Esophagus muscularis mucosa (tissue), 4 donors: ENCODE measurements around the gene DCLRE1B. TPM values are rescaled to one million over a fixed set of nuclear protein-coding genes. Genes with fewer than 3 reads are reported as not detected.
"Not testable (repeated sequence)": the region's sequence is repeated elsewhere in the genome, so short reads cannot be mapped to it uniquely, and the experiment has no call there.

Experiments used
- DNase-seq: peaks from one replicate; pipeline ENCODE4 v3.0.0-alpha.2; 2017; ENCODE audit errors: extremely low spot score
- H3K27ac ChIP-seq, 4 donors: fragments of 200-600 bp; sonication (generic); replicated peaks in 1 of 4; 1 replicate in 3 of 4; 2 replicates in 1 of 4; pipeline ENCODE4 v1.5.1; 2016 to 2019; ENCODE audit warnings: mild to moderate bottlenecking in 1 of 4
- H3K27me3 ChIP-seq, 4 donors: fragments of 200-600 bp; sonication (generic); one replicate each; pipeline versions ENCODE4 v1.5.1 to v1.6.0; 2016 to 2019
- H3K36me3 ChIP-seq, 4 donors: fragments of 200-600 bp; sonication (generic); one replicate each; pipeline ENCODE4 v1.5.1; 2016 to 2019
- H3K4me1 ChIP-seq, 4 donors: fragments of 200-600 bp; sonication (generic); one replicate each; pipeline ENCODE4 v1.5.1; 2016 to 2019
- H3K4me3 ChIP-seq, 4 donors: fragments of 200-600 bp; sonication (generic); 1 replicate in 2 of 4; 2 replicates in 2 of 4; pipeline ENCODE4 v1.5.1; 2016 to 2019; ENCODE audit warnings: mild to moderate bottlenecking in 4 of 4, moderate library complexity in 1 of 4
- H3K9me3 ChIP-seq, 4 donors: fragments of 200-600 bp; sonication (generic); 1 replicate in 3 of 4; 2 replicates in 1 of 4; pipeline ENCODE4 v1.5.1; 2016 to 2019
- EP300 ChIP-seq: sonication (generic); formaldehyde crosslinking; IDR thresholded peaks from one replicate; pipeline ENCODE4 v1.6.1; 2017; ENCODE audit warnings: antibody characterized with exemption
- POLR2A ChIP-seq: fragments of 450-650 bp; IDR thresholded peaks from one replicate; pipeline ENCODE4 v1.6.1; 2017; ENCODE audit warnings: antibody characterized with exemption, moderate library complexity, mild to moderate bottlenecking, low read depth
- POLR2AphosphoS5 ChIP-seq, 2 donors: sonication (generic); formaldehyde crosslinking; IDR thresholded peaks; one replicate each; pipeline ENCODE4 v1.6.1; 2017; ENCODE audit warnings: antibody characterized with exemption in 2 of 2
- WGBS: methylation state at CpG from one replicate; pipeline ENCODE4 v1.1.5; 2018; 5-methylcytosine and 5-hydroxymethylcytosine counted together
- intact Hi-C: fragments of 100-400 bp; cut with DNase I; formaldehyde crosslinking; loops from one replicate; pipeline ENCODE4 v1.15.1; 2023
- total RNA-seq, 4 donors: library from RNA; depleted of rRNA; stranded (reverse); fragments of >200 nt; gene quantifications; one replicate each; pipeline versions ENCODE4 v1.1.0 to v1.2.1, GENCODE V29; 2016
- TF ChIP-seq, protein P1 (sequence below), 3 experiments: fragments of 200-600 bp in 2 of 3; fragments of 450-650 bp in 1 of 3; sonication (generic) in 2 of 3; IDR thresholded peaks; one replicate each; pipeline ENCODE4 v1.5.1; 2017 to 2019; ENCODE audit warnings: antibody characterized with exemption in 3 of 3, mild to moderate bottlenecking in 2 of 3, moderate library complexity in 1 of 3

Gene DCLRE1B
- total RNA-seq, 4 donors from 2014 or later, result 4.2 to 8.8 (median 5.5) TPM

DNA sequence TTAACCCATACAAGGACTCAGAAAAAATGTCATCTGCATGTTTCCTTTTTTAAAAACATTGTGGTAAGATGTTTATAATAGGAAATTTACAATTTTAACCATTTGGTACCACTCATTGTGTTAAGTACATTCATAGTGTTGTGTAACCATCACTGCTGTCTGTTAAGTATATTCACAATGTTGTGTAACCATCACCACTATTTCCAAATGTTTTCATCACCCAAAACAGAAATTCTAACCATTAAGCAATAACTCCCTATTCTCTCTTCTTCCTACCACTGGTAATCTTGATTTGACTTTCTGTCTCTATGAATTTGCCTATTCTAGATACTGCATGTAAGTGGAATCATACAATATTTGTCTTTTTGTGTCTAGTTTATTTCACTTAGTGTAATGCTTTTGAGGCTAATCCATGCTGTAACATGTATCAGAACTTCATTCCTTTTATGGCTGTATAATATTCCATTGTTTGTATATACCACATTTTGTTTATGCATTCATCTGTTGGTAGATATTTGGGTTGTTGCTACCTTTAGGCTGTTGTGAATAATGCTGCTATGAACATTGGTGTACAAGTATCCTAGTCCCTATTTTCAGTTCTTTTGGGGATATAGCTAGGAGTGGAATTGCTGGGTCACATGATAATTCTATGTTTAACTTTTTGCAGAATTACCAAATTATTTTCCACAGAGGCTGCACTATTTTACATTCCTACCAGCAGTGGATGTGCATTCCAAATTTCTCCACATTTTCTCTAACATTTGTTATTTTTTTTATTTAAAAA is 38.1 kb downstream of the DCLRE1B start:
- Histone ChIP-seq H3K4me3 (no peak overlapping the region), H3K36me3 (peaks cover 9 to 29% (median 24%) of the 10 kb centered on the region in 4 donors), H3K9me3 (no peaks in the 10 kb centered on the region), H3K4me1 (peaks cover 25 to 64% (median 60%) of the 10 kb centered on the region in 4 donors), H3K27ac (no peak overlapping the region), H3K27me3 (no peaks in the 10 kb centered on the region)
- TF ChIP-seq POLR2AphosphoS5 (IDR thresholded peaks at IDR 0.05), result no peak
- TF ChIP-seq POLR2A, result no peak
- no peak for TF ChIP-seq EP300
- DNase-seq, result no peak
- intact Hi-C loops, result loop anchor here (10.0 kb wide), 1 partner anchor 108 kb away; no protein-coding TSS in a partner anchor

DNA sequence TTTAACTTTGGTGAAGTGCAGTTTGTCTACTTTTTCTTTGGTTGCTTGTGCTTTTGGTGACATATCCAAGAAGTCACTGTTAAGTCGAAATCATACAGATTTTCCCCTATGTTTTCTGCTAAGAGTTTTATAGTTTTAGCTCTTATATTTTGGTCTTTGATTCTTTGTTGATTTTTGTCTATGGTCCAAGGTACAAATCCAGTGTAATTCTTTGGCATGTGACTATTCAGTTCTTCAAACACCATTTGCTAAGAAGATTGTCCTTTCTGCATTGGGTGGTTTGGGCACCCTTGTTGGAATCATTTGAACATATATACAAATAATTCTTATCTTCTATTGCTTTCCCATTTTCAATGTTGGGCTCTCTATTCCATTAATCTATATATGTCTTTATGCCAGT is 40.2 kb downstream of the DCLRE1B start:
- intact Hi-C loops, result loop anchor here (5.0 to 10.0 kb wide), 2 partner anchors 43 to 111 kb away; partner anchors contain the start of gene AP4B1

DNA sequence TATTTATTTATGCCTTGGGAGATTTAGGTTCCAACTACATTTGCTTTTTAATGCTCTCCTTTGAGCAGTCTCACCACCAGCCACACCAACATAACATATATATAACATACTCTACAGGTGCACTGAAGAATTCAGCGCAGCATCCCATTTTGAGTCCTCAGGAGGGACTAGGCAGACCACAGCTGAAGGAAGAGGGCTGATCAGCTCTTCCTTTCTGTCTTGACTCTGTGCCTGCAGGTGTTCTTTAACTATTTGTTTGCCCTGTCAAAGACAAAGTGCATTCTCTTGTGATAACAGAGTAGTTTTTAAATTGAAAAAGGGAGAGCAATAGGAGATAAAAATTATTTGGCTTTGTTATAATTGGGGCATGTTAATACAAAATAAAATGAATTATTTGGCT is 41.0 kb downstream of the DCLRE1B start:
- Histone ChIP-seq H3K27me3 (no peaks in the 10 kb centered on the region), H3K4me3 (no peak overlapping the region), H3K9me3 (no peaks in the 10 kb centered on the region), H3K4me1 (peaks cover 25 to 68% (median 57%) of the 10 kb centered on the region in 4 donors), H3K27ac (no peak overlapping the region), H3K36me3 (peaks cover 3 to 20% (median 16%) of the 10 kb centered on the region in 4 donors)
- intact Hi-C loops, result loop anchor here (5.0 to 10.0 kb wide), 2 partner anchors 44 to 111 kb away; partner anchors contain the start of gene AP4B1
- WGBS, result 81% methylated on average over 1 of the region's 1 CpG
- no peak for TF ChIP-seq POLR2A
- TF ChIP-seq EP300, result no peak
- TF ChIP-seq, protein P1, sequence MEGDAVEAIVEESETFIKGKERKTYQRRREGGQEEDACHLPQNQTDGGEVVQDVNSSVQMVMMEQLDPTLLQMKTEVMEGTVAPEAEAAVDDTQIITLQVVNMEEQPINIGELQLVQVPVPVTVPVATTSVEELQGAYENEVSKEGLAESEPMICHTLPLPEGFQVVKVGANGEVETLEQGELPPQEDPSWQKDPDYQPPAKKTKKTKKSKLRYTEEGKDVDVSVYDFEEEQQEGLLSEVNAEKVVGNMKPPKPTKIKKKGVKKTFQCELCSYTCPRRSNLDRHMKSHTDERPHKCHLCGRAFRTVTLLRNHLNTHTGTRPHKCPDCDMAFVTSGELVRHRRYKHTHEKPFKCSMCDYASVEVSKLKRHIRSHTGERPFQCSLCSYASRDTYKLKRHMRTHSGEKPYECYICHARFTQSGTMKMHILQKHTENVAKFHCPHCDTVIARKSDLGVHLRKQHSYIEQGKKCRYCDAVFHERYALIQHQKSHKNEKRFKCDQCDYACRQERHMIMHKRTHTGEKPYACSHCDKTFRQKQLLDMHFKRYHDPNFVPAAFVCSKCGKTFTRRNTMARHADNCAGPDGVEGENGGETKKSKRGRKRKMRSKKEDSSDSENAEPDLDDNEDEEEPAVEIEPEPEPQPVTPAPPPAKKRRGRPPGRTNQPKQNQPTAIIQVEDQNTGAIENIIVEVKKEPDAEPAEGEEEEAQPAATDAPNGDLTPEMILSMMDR (IDR thresholded peaks at IDR 0.05), result no peak
- no peak for TF ChIP-seq POLR2AphosphoS5 (IDR thresholded peaks at IDR 0.05)
- DNase-seq, result no peak

More for the DNA sequence above, 40.2 kb downstream of the DCLRE1B start:
- Histone ChIP-seq H3K9me3 (no peaks in the 10 kb centered on the region), H3K36me3 (peaks cover 9 to 28% (median 23%) of the 10 kb centered on the region in 4 donors), H3K27me3 (no peaks in the 10 kb centered on the region), H3K4me1 (peaks cover 25 to 66% (median 60%) of the 10 kb centered on the region in 4 donors), H3K4me3 (no peak overlapping the region), H3K27ac (no peak overlapping the region)
- no peak for DNase-seq
- 100% methylated on average over 1 of the region's 1 CpG for WGBS
- TF ChIP-seq EP300, result no peak

DNA sequence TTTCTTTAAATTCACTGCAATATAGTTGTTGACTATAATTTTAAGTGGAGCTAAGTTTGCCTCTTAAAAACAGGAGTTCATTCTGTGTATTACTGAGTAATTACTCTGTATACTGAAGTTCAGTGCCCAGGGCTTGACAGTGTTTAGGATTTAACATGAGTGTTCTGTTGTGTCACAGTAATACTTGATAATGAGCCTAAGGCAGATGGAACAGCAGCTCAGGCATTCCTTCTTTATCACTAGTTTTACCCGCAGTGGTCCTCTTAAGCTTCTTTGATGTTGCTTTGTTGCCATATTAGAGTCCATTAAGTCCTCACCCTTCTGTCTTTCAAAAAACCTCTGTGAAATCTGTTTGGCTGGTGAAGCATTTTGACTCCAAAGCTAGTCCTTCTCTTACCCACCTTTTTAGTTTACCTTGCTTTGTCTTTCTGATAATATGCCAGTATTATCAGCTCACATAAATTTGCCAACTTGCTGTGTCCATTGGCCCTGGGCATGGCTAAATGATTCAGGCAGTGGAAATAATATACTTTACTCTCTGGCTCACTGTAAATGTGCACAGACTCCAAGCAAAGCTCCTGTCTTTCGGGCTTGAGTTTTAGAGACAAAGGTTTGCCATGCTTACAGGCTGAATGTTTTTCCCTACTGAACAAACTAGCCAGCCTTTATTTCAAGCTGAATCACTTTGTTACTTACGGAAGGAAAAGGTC is 41.7 kb downstream of the DCLRE1B start:
- WGBS, result 24% methylated on average over 3 of the region's 3 CpGs
- intact Hi-C loops, result loop anchor here (5.0 to 10.0 kb wide), 2 partner anchors 45 to 112 kb away; partner anchors contain the start of gene AP4B1
- Histone ChIP-seq H3K27ac (peak overlapping the region; percentile 35 to 59 (median 58)), H3K27me3 (no peaks in the 10 kb centered on the region), H3K4me3 (peak overlapping the region in 1 of 4 donors; percentile 2), H3K36me3 (peaks cover 0 to 13% (median 9%) of the 10 kb centered on the region in 4 donors), H3K4me1 (peaks cover 27 to 72% (median 63%) of the 10 kb centered on the region in 4 donors), H3K9me3 (no peaks in the 10 kb centered on the region)
- no peak for DNase-seq
- TF ChIP-seq, protein P1 (IDR thresholded peaks at IDR 0.05), result no peak
- TF ChIP-seq POLR2AphosphoS5 (IDR thresholded peaks at IDR 0.05) (no peak), EP300 (no peak), POLR2A (no peak)

DNA sequence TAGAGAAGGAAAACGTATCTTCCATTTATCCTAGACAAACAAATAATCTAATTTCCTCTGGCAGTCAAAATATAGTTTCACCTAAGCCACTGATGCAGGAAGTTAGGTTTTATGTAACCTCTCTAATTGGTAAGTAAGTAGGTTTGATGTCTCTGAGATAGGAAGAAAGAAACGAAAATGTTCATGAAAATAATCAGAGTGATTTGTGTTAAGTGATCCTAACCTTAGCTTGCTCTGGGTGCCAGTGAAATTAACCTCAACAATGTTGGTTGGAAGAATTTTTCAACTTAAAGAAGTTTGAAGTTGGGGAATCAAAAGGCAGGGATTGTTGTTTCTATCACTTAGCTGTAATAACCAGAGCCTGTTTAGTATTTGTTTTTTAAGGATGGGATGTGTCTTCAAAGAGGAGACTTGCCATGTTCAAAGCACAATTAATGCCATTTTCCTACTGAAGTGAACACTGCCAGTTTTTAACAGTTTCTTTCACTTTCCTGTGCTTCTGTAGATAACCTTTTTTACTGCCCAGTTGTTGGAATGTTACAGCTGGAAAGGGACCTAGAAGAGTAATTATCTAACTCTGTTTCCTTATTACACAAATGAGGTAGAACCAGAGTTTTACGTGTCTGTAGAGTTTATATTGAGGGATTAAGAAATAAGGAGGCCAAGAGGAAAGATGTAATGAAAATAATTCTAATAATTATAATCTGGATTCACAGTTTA is 42.4 kb downstream of the DCLRE1B start:
- Histone ChIP-seq H3K36me3 (peaks cover 0 to 10% (median 5%) of the 10 kb centered on the region in 4 donors), H3K4me1 (peaks cover 27 to 77% (median 65%) of the 10 kb centered on the region in 4 donors), H3K4me3 (peak overlapping the region in 1 of 4 donors; percentile 2), H3K9me3 (no peaks in the 10 kb centered on the region), H3K27ac (peak overlapping the region; percentile 35 to 59 (median 58)), H3K27me3 (no peaks in the 10 kb centered on the region)
- TF ChIP-seq POLR2AphosphoS5 (IDR thresholded peaks at IDR 0.05), result no peak
- DNase-seq, result no peak
- 10% methylated on average over 3 of the region's 3 CpGs for WGBS
- intact Hi-C loops, result loop anchor here (5.0 to 10.0 kb wide), 2 partner anchors 45 to 113 kb away; partner anchors contain the start of gene AP4B1

DNA sequence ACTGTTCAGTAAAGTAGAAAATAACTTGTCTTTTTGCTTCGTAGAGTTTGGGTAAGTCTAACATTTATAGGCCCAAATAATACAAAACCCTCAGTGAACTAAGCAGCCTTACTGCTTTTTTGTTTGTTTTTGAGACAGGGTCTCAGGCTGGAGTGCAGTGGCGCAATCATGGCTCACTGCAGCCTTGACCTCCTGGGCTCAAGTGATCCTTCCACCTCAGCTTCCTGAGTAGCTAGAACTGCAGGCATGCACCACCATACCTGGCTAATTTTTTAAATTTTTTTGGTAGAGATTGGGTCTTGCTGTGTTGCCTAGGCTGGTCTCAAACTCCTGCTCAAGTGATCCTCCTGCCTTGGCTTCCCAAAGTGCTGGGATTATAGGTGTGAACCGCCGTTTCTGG is 43.0 kb downstream of the DCLRE1B start:
- not testable (repeated sequence) for H3K4me3 ChIP-seq, DNase-seq, H3K9me3 ChIP-seq, H3K27me3 ChIP-seq
- WGBS, result 75% methylated on average over 4 of the region's 4 CpGs
- intact Hi-C loops, result loop anchor here (5.0 to 10.0 kb wide), 2 partner anchors 46 to 113 kb away; partner anchors contain the start of gene AP4B1
- H3K36me3 ChIP-seq, result peaks cover 0 to 10% (median 5%) of the 10 kb centered on the region in 4 donors
- peaks cover 27 to 73% (median 64%) of the 10 kb centered on the region in 4 donors for H3K4me1 ChIP-seq
- H3K27ac ChIP-seq, result peak overlapping the region; percentile 35 to 59 (median 58)
